Fibroblast of mammary gland (primary cell): ENCODE data around the gene GRK2.

ENCODE experiments used
- DNase-seq: peaks from one replicate; pipeline ENCODE4 v3.0.0-alpha.2; 2010; ENCODE audit warnings: low read depth
- H3K4me3 ChIP-seq: 2 replicates; pipeline ENCODE4 v1.5.1; 2011; ENCODE audit warnings: low read depth, mild to moderate bottlenecking, low read length, moderate library complexity; ENCODE audit not compliant: control insufficient read depth
- TF ChIP-seq, protein P1 (sequence below): conservative IDR thresholded peaks from 2 replicates; pipeline ENCODE4 v1.5.1; 2011; ENCODE audit warnings: low read depth, low read length, inconsistent platforms; ENCODE audit not compliant: control insufficient read depth, insufficient read depth

Gene GRK2

GRCh38 chr11:67285541-67286498 lies 19.5 kb downstream of the GRK2 start:
- no peak for DNase-seq
- TF ChIP-seq, protein P1, sequence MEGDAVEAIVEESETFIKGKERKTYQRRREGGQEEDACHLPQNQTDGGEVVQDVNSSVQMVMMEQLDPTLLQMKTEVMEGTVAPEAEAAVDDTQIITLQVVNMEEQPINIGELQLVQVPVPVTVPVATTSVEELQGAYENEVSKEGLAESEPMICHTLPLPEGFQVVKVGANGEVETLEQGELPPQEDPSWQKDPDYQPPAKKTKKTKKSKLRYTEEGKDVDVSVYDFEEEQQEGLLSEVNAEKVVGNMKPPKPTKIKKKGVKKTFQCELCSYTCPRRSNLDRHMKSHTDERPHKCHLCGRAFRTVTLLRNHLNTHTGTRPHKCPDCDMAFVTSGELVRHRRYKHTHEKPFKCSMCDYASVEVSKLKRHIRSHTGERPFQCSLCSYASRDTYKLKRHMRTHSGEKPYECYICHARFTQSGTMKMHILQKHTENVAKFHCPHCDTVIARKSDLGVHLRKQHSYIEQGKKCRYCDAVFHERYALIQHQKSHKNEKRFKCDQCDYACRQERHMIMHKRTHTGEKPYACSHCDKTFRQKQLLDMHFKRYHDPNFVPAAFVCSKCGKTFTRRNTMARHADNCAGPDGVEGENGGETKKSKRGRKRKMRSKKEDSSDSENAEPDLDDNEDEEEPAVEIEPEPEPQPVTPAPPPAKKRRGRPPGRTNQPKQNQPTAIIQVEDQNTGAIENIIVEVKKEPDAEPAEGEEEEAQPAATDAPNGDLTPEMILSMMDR = no peak
- H3K4me3 ChIP-seq = no peak overlapping the region

DNA sequence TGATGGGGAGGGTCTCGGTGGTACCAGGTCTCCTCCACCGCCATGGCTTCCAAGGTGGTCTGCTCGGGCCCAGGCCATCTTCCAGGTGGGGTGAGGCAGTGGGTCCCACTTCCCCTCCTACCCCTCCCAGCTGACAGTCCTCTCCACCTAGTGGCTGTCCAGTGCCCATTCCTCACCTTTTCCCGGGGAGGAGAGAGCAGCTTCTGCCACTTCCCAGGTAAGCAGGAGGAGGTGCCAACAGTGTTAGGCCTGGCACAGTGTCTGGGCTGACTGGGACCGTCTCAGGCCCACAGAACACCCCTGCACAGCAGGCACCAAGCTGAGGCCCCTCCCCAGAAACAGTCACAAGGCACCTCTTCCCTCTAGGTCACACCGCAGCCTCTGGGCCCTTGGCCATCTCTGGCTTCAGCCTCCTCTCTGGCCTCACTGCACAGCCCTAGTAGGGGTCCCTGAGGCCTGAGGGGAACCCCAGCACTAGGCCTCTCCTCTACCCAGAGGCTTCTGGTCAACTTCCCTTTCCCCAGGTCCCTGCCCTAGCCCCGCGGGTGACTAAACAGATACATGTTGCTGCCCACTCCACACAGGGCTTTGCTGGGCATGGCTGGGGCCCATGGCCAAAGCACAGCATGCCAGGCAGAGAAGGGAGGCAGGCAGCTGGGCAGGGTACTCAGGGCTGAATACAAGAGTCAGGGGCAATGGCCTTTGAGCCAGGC lies 20.5 kb downstream of the GRK2 start:
- TF ChIP-seq, protein P1 = no peak
- DNase-seq = no peak
- H3K4me3 ChIP-seq = no peak overlapping the region

GRCh38 chr11:67287355-67288197 lies 21.3 kb downstream of the GRK2 start:
- no peak for DNase-seq
- H3K4me3 ChIP-seq = no peak overlapping the region
- TF ChIP-seq, protein P1 = no peak

- peak overlapping the region; percentile 61 for H3K4me3 ChIP-seq
- no peak for DNase-seq
- TF ChIP-seq, protein P1 = no peak
Observed at GRCh38 chr11:67288198-67288451, 21.9 kb downstream of the GRK2 start.

DNA sequence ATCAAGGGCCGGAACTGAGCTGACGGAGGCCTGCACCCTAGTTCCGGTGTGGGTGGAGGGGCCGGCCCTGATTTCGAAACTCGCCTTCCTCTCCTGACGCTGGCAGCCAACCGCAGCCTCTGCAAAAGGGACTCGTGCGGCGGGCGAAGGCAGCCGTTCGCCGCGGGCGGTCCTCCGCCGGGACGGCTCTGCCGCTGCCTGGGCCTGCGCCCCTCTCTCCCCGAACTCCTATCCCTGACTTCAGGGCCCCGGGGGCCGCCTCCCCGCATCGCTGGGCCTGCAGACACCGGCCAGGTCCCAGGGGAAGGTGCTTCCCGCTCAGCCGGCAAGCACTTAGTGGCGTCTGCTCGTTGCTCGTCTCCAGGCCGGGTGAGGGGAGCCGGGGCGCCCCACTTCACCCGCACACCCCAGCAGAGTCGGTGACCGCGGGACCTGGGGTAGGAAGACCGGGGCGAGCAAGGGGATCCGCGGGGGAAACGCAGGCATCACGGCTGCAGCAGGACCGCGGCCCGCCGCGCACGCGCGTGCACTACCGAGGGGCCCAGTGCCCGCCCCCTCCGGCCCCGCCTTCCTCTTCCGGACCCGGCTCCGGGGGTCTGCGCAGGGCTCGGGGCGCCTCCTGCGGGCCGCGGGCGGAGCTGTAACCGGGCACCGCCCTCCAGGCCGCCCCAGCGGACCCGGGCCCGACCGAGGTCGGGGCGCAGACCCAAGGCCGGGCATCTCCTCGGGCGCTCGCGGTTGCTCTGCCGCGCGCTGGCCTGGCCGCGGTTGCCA lies 22.4 kb downstream of the GRK2 start:
- TF ChIP-seq, protein P1 = no peak
- H3K4me3 ChIP-seq = peak overlapping the region; percentile 61
- DNase-seq = peak; percentile 82

DNA sequence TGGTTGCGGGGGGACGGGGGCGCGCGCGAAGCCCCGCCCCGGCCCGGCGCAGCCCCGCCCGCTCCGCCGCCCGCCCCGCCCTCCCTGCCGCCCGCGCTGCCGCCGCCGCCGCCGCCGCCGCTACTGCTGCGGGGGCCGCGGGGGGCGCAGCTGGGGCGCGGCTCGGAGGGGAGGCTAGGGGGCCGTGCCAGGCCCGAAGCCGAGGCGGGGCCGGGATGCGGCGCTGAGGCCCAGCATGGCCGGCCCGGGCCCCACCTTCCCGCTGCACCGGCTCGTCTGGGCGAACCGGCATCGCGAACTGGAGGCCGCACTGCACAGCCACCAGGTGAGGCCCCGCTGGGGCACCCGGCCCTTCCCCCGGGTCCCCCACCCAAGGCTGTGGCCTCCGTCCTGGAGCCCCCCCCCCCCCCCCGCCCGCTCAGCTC lies 23.0 kb downstream of the GRK2 start, which contains the start of gene ANKRD13D:
TSS of gene ANKRD13D (plus strand) at position 78 of the 425 bp plus-strand sequence. CDS start at position 236, 158 bp downstream.
- no peak for DNase-seq
- H3K4me3 ChIP-seq = peak within 1 kb of the TSS; percentile 72
- TF ChIP-seq, protein P1 = no peak
